Measurements from ENCODE around the gene RBM33. TPM values are rescaled to one million over a fixed set of nuclear protein-coding genes. Genes with fewer than 3 reads are reported as not detected.

Gene RBM33
- polyA plus RNA-seq, 2 of the 4 experiments (the other 2 are of a cell fraction), result 21.7 to 21.9 TPM

GRCh38 chr7:155785536-155785935 lies 141.1 kb downstream of the RBM33 start:
- no peak overlapping the region for H3K27ac ChIP-seq
- H3K4me3 ChIP-seq, result no peak overlapping the region
- CTCF ChIA-PET, result interaction anchor here (0.8 kb wide), 1 partner anchor 864 kb away, joined by 3 read pairs; no protein-coding TSS in a partner anchor
- H3K9me3 ChIP-seq, result no peaks in the 10 kb centered on the region
- ATAC-seq (no peak), FAIRE-seq (no peak), DNase-seq (ENCODE audit: low read depth in 1 of 2, low spot score in 1 of 2) (no peak)
- WGBS (ENCODE audit: missing lambda C conversion rate), result 88% methylated on average over 9 of the region's 10 CpGs
- POLR2A ChIA-PET, result no interaction called here
- H3K4me1 ChIP-seq, result no peaks in the 10 kb centered on the region
- TF ChIP-seq RNF2 (IDR thresholded peaks at IDR 0.05; ENCODE audit: borderline replicate concordance, low read depth) (no peak), ZC3H11A (IDR thresholded peaks at IDR 0.05) (no peak), BHLHE40 (IDR thresholded peaks at IDR 0.05; ENCODE audit: low read depth, low read length) (no peak), RAD21 (conservative IDR thresholded peaks at IDR 0.05 in 1 of 2, IDR thresholded peaks at IDR 0.05 in 1 of 2) (no peak), SREBF2 (IDR thresholded peaks at IDR 0.05) (no peak)
- H3K4me2 ChIP-seq, result no peak overlapping the region

GRCh38 chr7:155786491-155786890 lies 142.0 kb downstream of the RBM33 start:
- H3K9me3 ChIP-seq, result no peaks in the 10 kb centered on the region
- 89% methylated on average over 10 of the region's 10 CpGs for WGBS (ENCODE audit: missing lambda C conversion rate)
- ChIA-PET CTCF (no interaction called here), POLR2A (no interaction called here)
- DNase-seq (ENCODE audit: low read depth in 1 of 2, low spot score in 1 of 2) (no peak), ATAC-seq (no peak), FAIRE-seq (no peak)
- no peaks in the 10 kb centered on the region for H3K4me1 ChIP-seq
- H3K4me2 ChIP-seq, result peak overlapping the region; percentile 95
- TF ChIP-seq EHMT2 (IDR thresholded peaks at IDR 0.05; ENCODE audit: low read depth) (no peak), POLR2A (IDR thresholded peaks at IDR 0.05; ENCODE audit: low read length) (no peak), JUN (IDR thresholded peaks at IDR 0.05) (no peak), CBX8 (IDR thresholded peaks at IDR 0.05) (no peak), HES2 (IDR thresholded peaks at IDR 0.05) (no peak), BHLHE40 (IDR thresholded peaks at IDR 0.05; ENCODE audit: low read depth, low read length) (no peak)
- no peak overlapping the region for H3K4me3 ChIP-seq
- no peak overlapping the region for H3K27ac ChIP-seq

GRCh38 chr7:155787171-155787851 lies 142.8 kb downstream of the RBM33 start:
- Histone ChIP-seq H3K4me2 (peak overlapping the region; percentile 95), H3K4me1 (no peaks in the 10 kb centered on the region), H3K9me3 (no peaks in the 10 kb centered on the region), H3K4me3 (peak overlapping the region; percentile 76), H3K27ac (peak overlapping the region; percentile 55 to 90)
- no peak for FAIRE-seq
- peak; percentile 31 to 55 for DNase-seq (ENCODE audit: low read depth in 1 of 2, low spot score in 1 of 2)
- ATAC-seq, result peak; percentile 73 to 86
- CTCF ChIA-PET, result interaction anchor here (1.0 kb wide), 1 partner anchor 10 kb away, joined by 3 read pairs; no protein-coding TSS in a partner anchor
- TF ChIP-seq E2F6 (IDR thresholded peaks at IDR 0.05; ENCODE audit: borderline replicate concordance, low read depth), result no peak
- TF ChIP-seq MAX (IDR thresholded peaks at IDR 0.05), result no peak
- no peak for TF ChIP-seq ZC3H11A (IDR thresholded peaks at IDR 0.05)
- no peak for TF ChIP-seq RFX5 (IDR thresholded peaks at IDR 0.05)
- TF ChIP-seq POLR2A (IDR thresholded peaks at IDR 0.05; ENCODE audit: low read length), result no peak
- no peak for TF ChIP-seq MYC (IDR thresholded peaks at IDR 0.05; ENCODE audit: borderline replicate concordance, low read length)
- no peak; a peak in 1 of 5 replicates for TF ChIP-seq JUN (IDR thresholded peaks at IDR 0.05)
- TF ChIP-seq CEBPB (IDR thresholded peaks at IDR 0.05), result no peak
- TF ChIP-seq HOXB13 (CRISPR knock-in tag; IDR thresholded peaks at IDR 0.05; ENCODE audit: low read depth), result no peak
- TF ChIP-seq KDM1A (IDR thresholded peaks at IDR 0.05; ENCODE audit: low read depth), result no peak
- TF ChIP-seq ATOH8 (CRISPR knock-in tag; IDR thresholded peaks at IDR 0.05; ENCODE audit: low read depth), result no peak
- TF ChIP-seq TFCP2L1 (CRISPR knock-in tag; IDR thresholded peaks at IDR 0.05), result no peak
- TF ChIP-seq HEYL (CRISPR knock-in tag; IDR thresholded peaks at IDR 0.05), result no peak
- TF ChIP-seq GATA3 (IDR thresholded peaks at IDR 0.05; ENCODE audit: borderline replicate concordance), result no peak
- WGBS (ENCODE audit: missing lambda C conversion rate), result 14% methylated on average over 16 of the region's 68 CpGs
- POLR2A ChIA-PET, result no interaction called here

Measured in A549 (cell line).